H4 (cell line): Measurements from ENCODE around the gene CSN1S1. TPM values are rescaled to one million over a fixed set of nuclear protein-coding genes. Genes with fewer than 3 reads are reported as not detected.

Source experiments
- DNase-seq: peaks from one replicate; pipeline ENCODE4 v3.0.0-alpha.2; 2015; ENCODE audit warnings: low spot score
- total RNA-seq: library from RNA; depleted of rRNA; stranded (reverse); fragments of >200 nt; shearing (Covaris generic); gene quantifications from 2 replicates; pipeline ENCODE4 v1.2.3, GENCODE V29; 2014; rRNA removed

Gene CSN1S1
- total RNA-seq, 1 experiment from 2014 or later = not detected

DNA sequence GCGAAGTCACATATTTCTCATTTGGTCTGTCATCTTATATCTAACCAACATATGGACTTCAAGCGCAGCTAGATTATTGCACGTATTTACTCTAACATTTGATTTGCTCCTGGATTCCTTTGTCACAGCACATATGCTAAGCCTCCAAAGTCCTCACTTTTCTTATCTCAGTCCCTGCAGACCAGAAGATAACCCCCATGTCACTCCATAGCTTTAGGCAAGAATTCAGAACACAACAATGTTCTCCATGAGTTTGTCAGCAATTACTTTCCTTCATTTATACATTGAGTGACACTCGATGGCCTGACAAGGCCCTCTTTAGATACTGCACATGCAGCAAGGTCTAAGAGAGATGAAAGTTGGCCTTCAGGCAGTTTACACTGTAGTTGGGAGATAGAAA lies 60.1 kb downstream of the CSN1S1 start:
- DNase-seq = no peak

DNA sequence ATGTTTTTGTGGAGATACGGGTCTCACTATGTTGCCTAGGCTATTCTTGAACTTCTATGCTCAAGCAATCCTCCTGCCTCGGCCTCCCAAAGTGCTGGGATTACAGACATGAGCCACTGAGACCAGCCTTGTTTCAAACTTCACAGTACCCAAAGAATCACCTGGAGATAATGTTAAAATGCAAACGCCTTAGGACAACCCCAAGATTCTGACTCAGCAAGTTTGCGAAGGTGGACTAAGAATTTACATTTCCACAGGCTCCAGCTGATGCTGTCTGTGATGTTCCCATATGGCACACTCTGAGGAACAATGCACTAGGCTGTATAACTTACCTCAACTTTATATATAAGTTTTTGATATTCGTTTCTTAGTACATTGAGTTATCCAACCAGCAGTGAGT lies 63.9 kb downstream of the CSN1S1 start:
- DNase-seq = no peak

DNA sequence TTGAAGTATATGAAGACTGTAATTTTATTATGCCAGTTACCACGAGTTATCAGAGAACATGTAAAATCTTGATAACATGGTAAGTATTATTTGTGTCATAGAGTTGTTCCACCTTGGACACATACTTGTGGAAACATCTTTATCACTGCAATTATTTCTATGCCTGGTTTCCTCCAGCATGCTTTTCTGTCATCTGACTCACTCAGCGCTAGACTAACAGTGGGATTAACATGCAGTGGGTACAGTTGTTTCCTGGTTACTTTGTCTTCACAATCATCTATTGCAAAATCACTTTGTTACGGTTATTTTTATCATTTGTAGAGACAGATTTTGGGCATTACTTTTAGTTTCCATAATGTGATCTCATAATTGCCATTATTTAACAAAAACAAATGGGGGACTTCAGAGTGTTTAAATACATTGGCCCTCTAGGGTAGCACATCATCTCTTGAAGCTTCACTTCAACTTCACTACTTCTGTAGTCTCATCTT lies 64.7 kb downstream of the CSN1S1 start, which contains the start of gene STATH:
STATH (plus strand) TSS at position 441 of the 491 bp plus-strand sequence. CDS start 2,472 bp downstream, outside the sequence.
- peak; percentile 30 for DNase-seq

Other genes with a start within 250 kb of the CSN1S1 start
- gene SULT1B1, start 170.4 kb upstream of the CSN1S1 start, total RNA-seq = 0.70 and 1.8 TPM in 2 replicates
- 1.6 and 3.1 TPM in 2 replicates for gene SULT1E1, start 70.9 kb upstream of the CSN1S1 start, total RNA-seq
- gene CSN2, start 34.7 kb downstream of the CSN1S1 start, total RNA-seq = not detected in 2 replicates
- gene STATH, start 64.9 kb downstream of the CSN1S1 start, total RNA-seq = 0.29 and 0.37 TPM in 2 replicates
- not detected in 2 replicates for gene HTN3, start 97.4 kb downstream of the CSN1S1 start, total RNA-seq
- not detected in 2 replicates for gene HTN1, start 119.4 kb downstream of the CSN1S1 start, total RNA-seq
- not detected in 2 replicates for gene PRR27, start 223.2 kb downstream of the CSN1S1 start, total RNA-seq